ENCODE measurements around the gene RTBDN. TPM values are rescaled to one million over a fixed set of nuclear protein-coding genes. Genes with fewer than 3 reads are reported as not detected.
"Not testable (repeated sequence)": the region's sequence is repeated elsewhere in the genome, so short reads cannot be mapped to it uniquely, and the experiment has no call there.

RTBDN gene
- total and polyA plus RNA-seq, 8 donors: 0.19 to 4.6 (median 0.66) TPM; not detected in 2

GRCh38 chr19:12858041-12858928 lies 23.9 kb upstream of the RTBDN start:
- Histone ChIP-seq H3K27ac (no peak overlapping the region), H3K36me3 (no peaks in the 10 kb centered on the region), H3K27me3 (no peaks in the 10 kb centered on the region), H3K9me3 (no peaks in the 10 kb centered on the region), H3K4me3 (no peak overlapping the region), H3K4me1 (no peaks in the 10 kb centered on the region)
- no peak for DNase-seq
- FAIRE-seq: no peak
- intact Hi-C loops (cut with DNase I): no loop called here
- no peak for TF ChIP-seq CTCF (IDR thresholded peaks at IDR 0.05)
- ATAC-seq: no peak
- 82 to 86% methylated on average over 34 to 35 of the region's 35 CpGs for WGBS, 2 donors

- Histone ChIP-seq H3K36me3 (no peaks in the 10 kb centered on the region), H3K27me3 (no peaks in the 10 kb centered on the region), H3K4me1 (no peaks in the 10 kb centered on the region), H3K4me3 (no peak overlapping the region), H3K9me3 (no peaks in the 10 kb centered on the region), H3K27ac (no peak overlapping the region)
- intact Hi-C loops (cut with DNase I): no loop called here
- no peak for TF ChIP-seq CTCF (IDR thresholded peaks at IDR 0.05)
- no peak for DNase-seq
- no peak for ATAC-seq
- FAIRE-seq: no peak
- WGBS, 2 donors: 40 to 58% methylated on average over 1 of the region's 1 CpG
Observed at GRCh38 chr19:12856653-12857052, 22.3 kb upstream of the RTBDN start.

GRCh38 chr19:12847159-12848139 lies 13.1 kb upstream of the RTBDN start:
- H3K36me3 ChIP-seq: no peaks in the 10 kb centered on the region
- H3K27ac ChIP-seq: no peak overlapping the region
- H3K4me3 ChIP-seq: peak overlapping the region in 1 of 4 donors; percentile 20
- 9 to 10% methylated on average over 68 to 69 of the region's 69 CpGs for WGBS, 2 donors
- DNase-seq (peak; percentile 73 to 99 (median 91)), ATAC-seq (peak; percentile 99 to 100 (median 100)), FAIRE-seq (no peak)
- no peaks in the 10 kb centered on the region for H3K27me3 ChIP-seq
- no peaks in the 10 kb centered on the region for H3K9me3 ChIP-seq
- intact Hi-C loops (cut with DNase I): loop anchor here in 2 of 3 donors (10.0 kb wide), 3 partner anchors 93 to 273 kb away; partner anchors contain the start of gene BEST2 (in 1 of the 2)
- H3K4me1 ChIP-seq: peaks cover 0 to 3% (median 0%) of the 10 kb centered on the region in 3 donors
- peak; percentile 99 to 100 (median 99) for TF ChIP-seq CTCF (IDR thresholded peaks at IDR 0.05)

- WGBS, 2 donors: 69 to 80% methylated on average over 7 of the region's 7 CpGs
- H3K4me3 ChIP-seq, H3K4me1 ChIP-seq, H3K9me3 ChIP-seq, ATAC-seq, H3K27ac ChIP-seq, FAIRE-seq, H3K27me3 ChIP-seq, H3K36me3 ChIP-seq, DNase-seq: not testable (repeated sequence)
- intact Hi-C loops (cut with DNase I): loop anchor here in 2 of 3 donors (10.0 kb wide), 3 partner anchors 92 to 272 kb away; partner anchors contain the start of gene BEST2 (in 1 of the 2)
Observed at GRCh38 chr19:12846613-12847012, 12.2 kb upstream of the RTBDN start.

Data from pancreas (tissue), 10 donors.